Mucosa of gallbladder (tissue), 1 donor: Measurements from ENCODE around the gene RNF166. TPM values are rescaled to one million over a fixed set of nuclear protein-coding genes. Genes with fewer than 3 reads are reported as not detected.
"Not testable (repeated sequence)": the region's sequence is repeated elsewhere in the genome, so short reads cannot be mapped to it uniquely, and the experiment has no call there.

ENCODE experiments used
- DNase-seq: peaks from one replicate; pipeline ENCODE4 v3.0.0-alpha.2; 2020; ENCODE audit warnings: low spot score
- total RNA-seq: library from RNA; stranded (reverse); gene quantifications from one replicate; pipeline ENCODE4 v1.2.1, GENCODE V29; 2021
- donor health status: DM: no; HTN: no; CAD: no.

Gene RNF166
- total RNA-seq, 1 donor from 2014 or later: 28.4 TPM

GRCh38 chr16:88673716-88674379, 32.4 kb downstream of the RNF166 start:
- DNase-seq: no peak

DNA sequence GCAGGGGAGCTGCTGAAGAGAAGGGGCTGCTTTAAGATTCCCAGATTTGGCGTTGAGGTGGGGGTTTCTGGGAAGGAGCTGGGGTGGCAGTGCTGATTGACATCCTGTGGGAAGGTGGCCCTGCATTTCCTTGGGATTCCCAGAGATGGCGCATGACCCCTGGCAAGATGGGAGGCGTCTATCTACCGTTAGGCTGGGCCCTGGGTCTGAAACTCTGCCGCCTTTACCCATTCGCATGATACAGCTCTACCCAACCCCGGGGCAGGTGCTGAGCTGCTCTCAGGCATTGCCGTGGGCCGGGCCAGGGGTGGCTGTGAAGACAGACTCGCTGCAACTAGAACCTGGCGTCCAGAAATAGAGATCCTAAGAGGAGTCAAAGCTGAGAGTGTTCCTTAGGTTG, 33.4 kb downstream of the RNF166 start:
- DNase-seq: no peak

DNA sequence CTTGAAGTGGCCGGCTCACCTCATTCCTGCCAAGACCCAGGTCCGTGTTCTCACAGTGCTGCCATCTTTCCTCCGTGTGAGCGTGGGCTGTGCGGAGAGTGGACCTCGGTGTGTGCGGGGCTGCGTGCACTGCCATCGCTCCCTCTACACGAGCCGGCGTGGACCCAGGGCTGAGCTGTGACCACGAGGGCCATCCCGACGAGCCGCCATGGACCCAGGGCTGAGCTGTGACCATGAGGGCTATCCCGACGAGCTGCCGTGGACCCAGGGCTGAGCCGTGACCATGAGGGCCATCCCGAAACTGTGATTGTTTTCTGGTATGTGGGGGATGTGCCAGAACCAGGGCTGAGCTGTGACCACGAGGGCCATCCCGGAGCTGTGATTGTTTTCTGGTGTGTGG, 34.4 kb downstream of the RNF166 start:
- DNase-seq: no peak

- DNase-seq: no peak
Observed at GRCh38 chr16:88669980-88670379, 36.2 kb downstream of the RNF166 start.

GRCh38 chr16:88669493-88669892, 36.7 kb downstream of the RNF166 start:
- DNase-seq: not testable (repeated sequence)

DNA sequence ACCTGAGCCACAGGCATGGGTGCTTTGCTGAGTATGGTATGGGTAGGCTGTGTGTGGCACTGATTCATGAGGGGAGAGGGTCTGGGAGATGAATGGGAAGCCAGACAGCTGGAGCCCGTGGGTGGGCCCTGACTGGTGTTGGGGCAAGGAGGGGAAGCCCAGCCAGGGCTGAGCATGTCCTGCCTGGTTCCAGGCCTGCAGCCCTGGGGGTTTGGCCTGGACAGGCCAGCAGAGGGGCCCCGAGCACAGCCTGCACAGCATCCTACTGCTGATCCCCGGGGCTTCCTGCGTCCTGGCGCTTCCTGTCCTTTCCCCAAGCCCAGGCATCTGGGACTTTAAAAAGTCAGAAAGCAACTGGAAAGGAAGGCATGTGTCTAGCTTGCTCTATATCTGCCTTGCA, 38.7 kb downstream of the RNF166 start:
- no peak for DNase-seq

DNA sequence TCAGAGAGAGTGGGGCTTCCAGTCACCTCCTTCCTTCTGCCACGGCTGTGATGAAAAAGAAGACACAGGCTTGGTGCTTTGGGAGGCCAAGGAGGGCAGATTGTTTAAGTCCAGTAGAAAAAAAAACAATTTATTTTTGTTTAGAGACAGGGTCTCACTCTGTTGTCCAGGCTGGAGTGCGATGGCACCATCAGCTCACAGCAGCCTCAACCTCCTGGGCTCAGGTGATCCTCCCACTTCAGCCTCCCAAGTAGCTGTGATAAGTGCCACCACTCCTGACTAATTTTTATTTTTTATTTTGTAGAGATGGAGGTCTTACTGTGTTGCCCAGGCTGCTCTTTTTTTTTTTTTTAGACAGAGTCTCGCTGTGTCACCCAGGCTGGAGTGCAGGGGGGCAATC, 40.6 kb downstream of the RNF166 start:
- no peak for DNase-seq

- DNase-seq: peak; percentile 76
Observed at GRCh38 chr16:88665148-88665547, 41.1 kb downstream of the RNF166 start.

DNA sequence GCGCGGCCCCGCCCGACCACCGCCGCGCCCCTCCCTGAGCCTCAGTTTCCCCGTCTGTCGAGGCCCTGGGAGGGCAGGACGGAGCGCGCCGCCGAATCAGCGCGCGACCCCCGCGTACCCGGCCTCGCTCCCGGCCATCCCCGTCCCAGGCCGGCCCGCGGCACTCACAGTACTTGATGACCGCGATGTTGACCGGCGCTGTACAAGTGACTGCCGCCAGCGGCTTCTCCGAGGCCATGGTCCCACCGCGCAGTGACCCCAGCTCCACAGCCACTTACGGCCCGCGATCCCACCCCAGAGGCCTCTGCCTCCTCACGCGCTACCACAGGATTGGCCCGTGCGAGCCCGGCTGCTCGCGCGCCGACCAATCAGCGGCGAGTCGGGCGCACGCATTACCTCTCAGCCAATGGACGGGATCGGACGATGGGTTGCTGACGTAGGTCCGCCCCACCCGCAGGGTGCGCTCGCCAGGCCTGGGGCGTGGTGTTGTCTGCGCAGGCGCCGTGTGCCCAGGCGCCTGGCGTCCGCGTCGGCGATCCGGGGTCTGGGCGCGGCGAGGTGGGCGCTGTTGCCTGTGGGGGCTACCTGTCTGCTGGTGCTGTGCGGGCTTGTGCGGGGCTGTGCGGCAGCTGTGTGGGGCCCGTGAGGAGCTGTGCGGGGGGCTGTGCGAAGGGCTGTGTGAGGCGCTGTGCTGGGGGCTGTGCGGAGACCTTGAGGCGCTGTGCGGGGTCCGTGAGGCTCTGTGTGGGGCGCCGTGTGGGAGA, 43.2 kb downstream of the RNF166 start, which contains the start of gene MVD:
TSS of gene MVD (minus strand) at position 249 of the 764 bp plus-strand sequence. CDS start at position 238, 11 bp downstream.
- DNase-seq: peak; percentile 98

GRCh38 chr16:88662222-88662842, 43.9 kb downstream of the RNF166 start:
- no peak for DNase-seq

DNA sequence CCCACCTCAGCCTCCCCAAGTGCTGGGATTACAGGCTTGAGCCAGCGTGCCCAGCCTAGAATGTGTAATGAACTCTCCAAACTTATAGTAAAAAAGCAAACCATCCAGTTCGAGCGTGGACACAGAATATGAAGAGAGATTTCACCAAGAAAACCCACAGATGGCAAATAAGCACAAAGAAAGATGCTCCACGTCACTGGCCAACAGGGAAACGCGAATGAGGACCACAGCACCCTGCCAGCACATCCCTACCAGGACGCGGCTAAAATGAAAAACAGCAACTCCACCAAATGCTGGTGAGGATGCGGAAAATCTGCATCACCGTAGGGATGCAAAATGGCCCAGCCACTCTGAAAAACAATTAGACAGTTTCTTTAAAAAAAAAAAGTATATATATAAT, 44.7 kb downstream of the RNF166 start:
- DNase-seq: no peak

GRCh38 chr16:88659160-88659559, 47.0 kb downstream of the RNF166 start:
- DNase-seq: no peak

DNA sequence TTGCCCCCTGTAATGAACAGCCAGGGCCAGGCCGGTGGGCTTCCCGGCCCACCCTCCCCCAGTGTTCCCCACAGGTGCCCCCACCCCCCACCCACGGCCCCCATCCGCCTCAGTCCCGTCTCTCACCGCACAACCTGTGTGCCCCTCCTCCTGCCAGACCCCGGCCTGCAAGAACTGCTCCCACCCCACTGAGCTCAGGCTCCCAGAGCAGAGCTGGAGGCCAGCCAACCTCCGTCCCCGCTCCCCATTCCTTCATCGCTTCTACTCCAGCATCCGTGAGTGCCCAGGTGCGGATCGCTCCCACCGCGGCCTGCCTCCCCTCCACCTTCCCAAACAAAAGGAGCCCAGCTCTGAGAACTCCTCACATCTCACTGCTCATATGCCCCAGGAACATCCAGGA, 47.5 kb downstream of the RNF166 start:
- DNase-seq: no peak

GRCh38 chr16:88657371-88657770, 48.8 kb downstream of the RNF166 start:
- no peak for DNase-seq

DNA sequence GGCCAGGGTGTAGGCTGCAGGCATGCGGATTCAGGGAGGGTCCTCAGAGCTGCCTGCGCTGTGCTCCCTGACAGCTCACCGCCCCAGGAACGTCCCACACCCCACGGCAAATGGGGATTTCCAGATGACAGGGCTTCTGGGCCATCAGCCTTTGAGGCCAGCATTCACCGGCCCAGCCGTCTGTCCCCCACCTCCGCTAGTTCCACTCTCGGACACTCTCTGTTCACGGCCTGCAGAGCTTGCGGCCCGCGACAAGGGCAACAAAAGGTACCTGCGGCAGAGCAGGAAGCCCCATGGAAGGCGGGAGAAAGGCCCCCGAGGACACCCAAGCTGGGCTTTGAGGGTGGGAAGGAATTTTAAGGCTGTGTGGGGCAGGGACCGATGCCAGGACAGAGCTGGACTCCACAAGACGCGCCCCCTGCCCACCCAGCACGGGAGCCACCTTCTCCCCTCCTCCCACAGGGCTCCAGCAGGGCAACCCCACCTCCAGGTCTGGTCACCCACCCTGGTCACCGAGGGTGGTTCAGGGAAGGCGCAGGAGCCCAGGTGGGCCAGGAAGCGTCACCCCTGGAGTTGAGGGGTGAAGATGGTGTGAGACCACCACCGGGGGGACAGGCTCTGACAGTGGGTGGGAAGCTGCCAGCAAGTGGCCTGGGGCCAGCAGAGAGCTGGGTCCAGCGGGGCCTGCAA, 49.8 kb downstream of the RNF166 start:
- no peak for DNase-seq

- no peak for DNase-seq
Observed at GRCh38 chr16:88655733-88656281, 50.4 kb downstream of the RNF166 start.

- DNase-seq: no peak
Observed at GRCh38 chr16:88655053-88655732, 51.0 kb downstream of the RNF166 start.

GRCh38 chr16:88654363-88655052, 51.7 kb downstream of the RNF166 start:
- no peak for DNase-seq

DNA sequence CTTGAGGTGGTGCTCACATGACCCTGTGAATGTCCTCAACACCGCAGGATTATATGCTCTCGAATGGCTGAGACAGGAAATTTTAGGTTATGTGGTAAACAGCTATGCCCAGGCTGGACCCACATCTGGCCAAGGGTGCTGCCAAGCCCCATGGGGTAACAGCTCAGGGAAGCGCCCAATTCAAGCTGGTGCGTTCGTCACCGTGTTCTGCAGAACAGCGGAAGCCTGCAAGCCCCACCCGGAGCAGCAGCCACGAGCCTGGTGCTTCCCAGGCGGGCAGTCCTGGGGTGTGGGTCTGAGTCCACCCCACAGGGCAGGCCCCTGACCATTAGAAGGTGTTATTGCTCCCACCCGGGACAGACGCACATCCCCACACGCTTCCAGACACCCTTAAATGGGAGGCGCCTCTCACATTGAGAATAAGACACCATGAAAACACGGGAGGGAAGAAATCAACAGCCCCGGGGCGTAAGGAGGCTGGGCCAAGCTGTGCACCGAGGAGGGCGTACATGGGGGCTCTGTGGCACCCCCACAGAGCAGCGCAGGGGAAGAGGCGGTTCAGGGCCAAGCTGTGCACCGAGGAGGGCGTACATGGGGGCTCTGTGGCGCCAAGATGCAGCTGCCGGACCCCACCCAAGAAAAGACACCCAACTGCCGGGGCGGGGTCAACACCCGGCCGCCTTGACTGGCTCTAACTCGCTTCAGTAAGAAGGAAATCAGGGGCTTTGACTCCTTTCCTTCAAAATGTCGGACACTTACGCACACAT, 52.4 kb downstream of the RNF166 start:
- DNase-seq: no peak

DNA sequence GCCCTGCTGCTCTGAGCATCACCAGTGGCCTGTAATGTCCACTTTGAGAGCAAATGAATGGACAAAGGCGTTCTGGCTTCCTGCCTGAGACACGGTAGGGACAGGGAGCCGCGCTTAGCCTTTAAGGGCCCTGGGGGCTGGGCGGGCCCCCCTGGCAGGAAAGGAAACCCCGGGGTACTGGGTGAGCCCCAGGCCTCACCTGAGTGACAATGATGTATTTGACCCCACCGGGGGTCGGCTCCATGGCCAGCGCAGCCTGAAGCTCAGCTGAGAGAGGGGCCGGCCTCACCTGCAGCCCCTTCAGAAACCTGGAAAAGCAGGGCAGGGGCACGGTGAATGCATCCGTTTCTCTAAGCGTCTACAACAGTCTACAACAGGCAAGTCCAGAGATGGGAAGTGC, 53.1 kb downstream of the RNF166 start:
- DNase-seq: no peak
